Activated T-cell treated with anti-CD3 and anti-CD28 coated beads for 1 hour (primary cell): Measurements from ENCODE around the gene TCFL5.
A peak's percentile ranks its signal among the peaks of the same experiment; 100 is the strongest.

Source experiments
- DNase-seq: peaks from one replicate; pipeline ENCODE4 v3.0.0-alpha.2; 2020; ENCODE audit warnings: low read depth

TCFL5 gene

DNA sequence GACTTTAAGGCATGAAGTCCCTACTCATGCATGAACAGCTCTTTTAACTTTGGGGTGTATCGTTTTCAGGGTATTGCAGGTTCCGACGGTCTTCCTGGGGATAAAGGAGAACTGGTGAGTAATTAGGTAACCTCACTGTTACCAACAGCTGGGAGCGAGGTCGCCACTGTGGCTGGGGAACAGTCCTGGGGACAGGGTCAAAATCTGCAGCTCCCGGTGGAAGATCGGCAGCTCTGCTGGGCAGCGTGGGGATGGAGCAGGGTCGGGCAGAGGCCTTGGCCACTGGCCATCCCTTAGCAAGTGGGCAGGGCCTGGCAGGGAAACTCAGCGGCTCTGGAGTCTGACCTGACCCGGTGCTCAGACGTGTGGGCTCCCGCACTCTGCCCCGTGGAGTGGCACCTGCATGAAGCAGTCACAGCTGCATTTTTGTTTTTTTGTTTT, 28.7 kb downstream of the TCFL5 start:
- DNase-seq: no peak

DNA sequence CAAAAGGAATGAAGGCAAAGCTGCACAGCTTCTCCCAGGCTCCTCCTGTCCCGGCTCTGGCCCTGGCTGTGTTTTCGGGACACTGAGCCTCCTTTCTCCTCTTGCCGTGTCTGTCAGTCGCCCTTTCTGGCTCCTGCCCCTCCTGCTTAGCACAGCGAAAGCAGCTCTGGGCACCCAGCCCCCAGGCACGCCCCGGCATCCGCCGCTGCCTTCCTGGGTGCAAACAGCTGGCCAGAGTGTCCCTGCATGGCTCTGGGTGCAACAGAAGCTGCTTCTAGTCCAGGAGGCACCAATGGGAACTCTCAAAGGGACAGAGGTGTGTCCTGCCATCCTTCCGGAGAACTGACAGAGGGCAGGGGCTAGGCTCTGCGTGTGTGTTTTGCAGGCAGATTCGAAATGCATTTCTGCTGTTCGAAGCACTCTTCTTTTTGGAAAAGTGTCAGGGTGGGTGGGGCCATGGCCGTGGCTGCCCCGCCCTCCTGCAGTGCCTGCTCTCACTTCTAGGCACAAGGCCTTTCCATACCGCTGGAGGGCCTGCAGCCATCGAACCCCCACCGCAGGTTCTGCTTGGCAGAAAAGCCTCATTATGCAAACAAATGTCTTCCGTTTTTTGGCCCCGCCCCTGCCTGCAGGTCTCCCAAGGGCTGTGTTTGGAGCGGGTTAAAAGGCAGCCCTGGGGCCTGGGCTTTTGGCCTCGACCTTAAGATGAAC, 29.3 kb downstream of the TCFL5 start:
- no peak for DNase-seq

DNA sequence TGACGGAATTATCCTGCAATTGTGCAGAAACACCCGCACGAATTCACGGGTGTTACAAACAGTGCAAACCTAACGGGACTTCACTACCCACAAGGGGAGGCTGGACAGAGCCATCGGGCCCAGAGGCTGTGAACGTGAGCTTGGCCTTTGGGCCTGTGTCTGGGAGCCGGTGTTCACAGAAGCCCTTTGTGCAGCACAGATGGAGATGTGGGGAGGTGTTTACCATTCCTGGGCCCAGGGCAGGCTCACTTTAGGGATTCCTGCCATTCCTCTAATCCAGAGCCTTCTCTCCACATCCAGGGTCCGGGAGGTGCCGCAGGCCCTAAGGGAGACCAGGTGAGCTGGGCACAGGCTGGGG, 29.8 kb downstream of the TCFL5 start:
- no peak for DNase-seq

DNA sequence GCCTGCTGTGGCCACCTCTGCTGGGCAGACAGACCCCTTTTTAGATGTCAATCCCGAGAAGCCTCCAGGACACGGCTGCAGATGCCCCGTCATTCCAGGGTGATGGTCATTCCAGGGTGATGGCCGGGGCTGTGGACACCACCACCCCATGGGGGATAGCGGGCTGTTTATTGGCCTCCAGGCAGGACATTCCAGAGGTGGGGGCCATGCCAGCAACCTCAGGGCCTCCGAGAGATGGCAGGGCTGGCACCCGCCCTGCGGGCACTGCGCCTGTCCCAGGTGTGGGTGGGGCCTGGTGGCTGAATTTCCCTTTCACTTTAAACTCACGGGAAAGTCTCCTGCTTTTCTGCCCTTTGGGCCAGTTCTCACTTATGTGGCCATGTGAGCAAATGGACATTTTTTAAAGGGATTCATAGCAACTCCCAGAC, 30.2 kb downstream of the TCFL5 start:
- DNase-seq: no peak

DNA sequence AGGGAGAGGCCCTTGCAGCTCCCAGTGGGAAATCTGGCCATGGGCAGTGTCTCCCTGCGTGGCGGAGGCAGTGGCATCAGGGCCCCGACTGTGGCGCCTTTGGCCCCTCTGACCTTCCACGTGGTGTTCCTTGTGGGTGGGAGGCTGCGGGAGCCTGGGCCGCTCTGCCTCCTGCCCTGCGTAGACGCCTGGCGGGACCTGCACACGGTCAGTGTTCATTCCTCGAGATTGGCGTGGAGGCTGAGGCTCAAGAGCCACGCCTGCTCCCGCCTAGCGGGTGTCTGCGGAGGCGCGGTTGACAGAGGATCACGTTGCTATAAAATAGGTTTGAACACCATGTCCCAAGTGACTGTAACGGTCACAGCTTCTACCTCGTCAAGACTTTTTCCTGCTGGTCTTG, 30.8 kb downstream of the TCFL5 start:
- no peak for DNase-seq

DNA sequence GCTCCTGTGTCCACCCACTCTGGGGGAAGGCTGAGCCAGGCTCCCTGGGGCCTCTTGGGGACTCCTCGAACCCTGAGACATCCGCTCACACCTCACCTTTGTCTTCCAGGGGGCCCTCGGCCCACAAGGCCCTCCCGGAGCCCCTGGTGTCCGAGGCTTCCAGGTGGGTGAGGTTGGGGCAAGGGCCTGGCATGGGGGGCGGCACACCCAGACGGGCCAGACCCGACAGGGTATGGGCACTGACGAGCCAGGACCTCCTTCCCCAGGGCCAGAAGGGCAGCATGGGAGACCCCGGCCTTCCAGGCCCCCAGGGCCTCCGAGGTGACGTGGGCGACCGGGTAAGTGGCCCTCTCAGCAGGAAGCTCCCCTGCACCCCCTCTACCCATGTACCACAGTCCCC, 31.4 kb downstream of the TCFL5 start:
- no peak for DNase-seq

DNA sequence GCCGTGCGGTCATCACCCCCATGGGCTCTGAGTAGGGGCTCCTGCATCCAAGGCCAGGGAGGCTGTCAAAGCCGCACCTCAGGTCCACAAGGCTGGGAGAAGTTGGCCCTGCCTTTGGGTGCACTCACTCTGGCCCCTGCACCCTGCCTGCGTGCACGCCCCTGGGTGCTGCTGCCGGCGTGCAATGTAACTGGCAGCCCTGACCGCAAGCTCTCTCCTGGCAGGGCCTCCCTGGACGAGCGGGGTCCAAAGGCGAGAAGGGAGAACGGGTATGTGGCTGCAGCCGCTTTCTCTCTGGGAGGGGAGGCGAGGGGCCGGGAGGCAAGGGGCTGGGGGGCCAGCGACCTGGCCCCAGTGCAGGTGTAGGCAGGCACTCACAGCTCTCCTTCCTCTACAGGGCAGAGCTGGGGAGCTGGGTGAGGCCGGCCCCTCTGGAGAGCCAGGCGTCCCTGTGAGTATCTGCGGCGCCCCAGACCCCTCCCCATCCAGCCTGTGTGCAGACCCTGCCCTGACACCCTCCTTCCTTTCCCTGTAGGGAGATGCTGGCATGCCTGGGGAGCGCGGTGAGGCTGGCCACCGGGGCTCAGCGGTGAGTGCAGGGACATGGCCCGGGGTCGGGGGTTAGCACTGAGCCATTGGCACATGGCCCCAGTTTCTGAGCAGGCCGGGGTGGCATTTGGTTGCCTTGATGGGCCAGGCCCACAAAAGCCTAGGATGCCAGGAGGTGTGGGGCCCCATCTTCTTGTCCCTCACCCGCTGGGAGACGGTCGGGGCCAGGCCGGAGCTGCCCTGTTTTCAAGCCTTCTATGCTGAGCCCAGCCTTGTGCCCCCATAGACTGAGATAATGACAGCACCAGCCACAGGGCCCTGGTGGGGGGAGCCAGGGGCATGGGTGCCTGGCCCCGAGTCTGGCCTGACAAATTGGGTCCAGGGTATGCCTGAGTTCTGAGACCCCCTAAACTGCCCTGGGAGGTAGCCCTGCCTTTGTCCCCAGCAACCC, 32.1 kb downstream of the TCFL5 start:
- no peak for DNase-seq

DNA sequence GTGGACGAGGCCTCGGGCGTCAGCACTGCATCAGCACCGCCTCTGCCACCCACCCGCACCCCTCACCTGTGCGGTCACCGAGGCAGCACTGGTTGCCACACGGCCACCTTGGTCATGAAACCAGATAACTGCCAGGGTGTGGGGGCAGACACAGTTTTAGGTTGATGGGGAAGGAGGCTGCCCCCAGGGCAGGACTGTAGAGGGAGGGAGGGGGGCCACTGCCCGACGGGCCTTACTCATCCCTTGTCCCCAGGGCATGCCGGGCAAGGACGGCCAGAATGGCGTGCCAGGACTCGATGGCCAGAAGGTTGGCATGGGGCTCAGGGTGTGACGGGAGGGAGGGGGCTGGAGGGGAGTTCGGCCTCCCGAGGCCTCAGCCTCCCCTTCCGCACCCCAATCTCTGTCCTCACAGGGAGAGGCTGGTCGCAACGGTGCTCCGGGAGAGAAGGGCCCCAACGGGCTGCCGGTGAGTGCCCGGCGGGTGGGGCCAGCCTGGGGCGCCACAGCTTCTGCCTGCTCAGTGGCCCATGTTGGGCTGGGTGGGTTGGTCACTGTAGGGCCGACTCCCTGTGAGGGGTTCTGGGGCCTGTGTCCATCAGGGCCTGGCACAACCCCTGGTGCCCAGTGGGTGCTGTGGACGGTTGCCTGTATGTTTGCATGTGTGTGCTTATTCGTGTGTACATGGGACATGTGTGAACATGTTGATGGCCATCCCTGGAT, 33.0 kb downstream of the TCFL5 start:
- DNase-seq: no peak

DNA sequence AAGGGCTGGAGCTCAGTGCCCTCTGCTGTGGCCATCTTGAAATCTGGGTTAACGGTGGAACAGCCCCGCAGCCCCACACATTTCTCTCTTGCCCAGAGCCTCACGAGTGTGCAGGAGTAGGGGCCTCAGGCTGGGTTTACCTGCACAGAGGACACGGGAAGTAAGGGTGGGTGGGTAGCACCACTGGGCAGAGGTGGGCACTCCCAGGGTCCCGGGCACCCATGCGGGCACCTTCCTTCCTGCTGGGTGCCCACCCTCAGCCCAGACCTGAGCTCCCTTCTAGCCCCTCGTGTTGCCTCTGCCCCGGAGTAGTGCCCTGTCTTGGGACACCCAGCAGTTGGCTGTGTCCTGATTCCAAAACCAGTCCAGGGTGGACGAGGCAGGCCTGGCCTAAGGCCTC, 33.6 kb downstream of the TCFL5 start:
- no peak for DNase-seq

DNA sequence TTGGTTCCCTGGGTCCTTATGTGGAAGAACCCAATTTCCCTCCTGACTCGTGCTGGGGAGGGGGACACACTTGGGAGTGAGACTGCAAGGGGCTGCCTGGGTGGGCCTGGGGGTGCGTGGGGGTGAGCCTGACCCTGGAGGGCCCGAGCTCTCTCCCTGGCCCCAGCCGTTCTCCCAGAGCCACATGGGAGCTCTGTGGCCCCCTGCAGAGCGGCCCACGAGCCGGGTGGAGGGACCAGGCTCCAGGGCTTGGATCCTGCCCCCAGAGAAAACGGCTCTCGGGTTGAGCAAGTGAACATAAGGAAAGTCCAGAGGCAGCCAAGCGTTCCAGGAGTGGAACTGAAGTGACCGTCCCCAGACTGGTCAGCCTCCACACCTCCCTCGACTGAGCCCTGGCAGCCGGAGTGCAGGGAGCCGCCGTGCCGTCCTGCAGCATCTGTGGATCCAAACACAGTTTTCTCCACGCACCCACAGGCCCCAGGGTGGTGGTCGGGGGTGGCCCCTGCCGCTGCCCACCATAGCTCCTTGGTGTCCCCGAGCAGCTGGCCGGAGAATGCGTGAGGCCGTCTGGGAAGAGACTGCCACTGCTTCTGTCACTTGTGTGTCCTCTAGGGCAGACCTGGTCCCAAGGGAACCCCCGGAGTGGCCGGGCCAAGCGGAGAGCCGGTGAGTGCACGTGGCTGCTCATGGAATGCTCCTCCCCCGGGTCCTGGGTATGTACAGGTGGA, 34.1 kb downstream of the TCFL5 start:
- DNase-seq: no peak

DNA sequence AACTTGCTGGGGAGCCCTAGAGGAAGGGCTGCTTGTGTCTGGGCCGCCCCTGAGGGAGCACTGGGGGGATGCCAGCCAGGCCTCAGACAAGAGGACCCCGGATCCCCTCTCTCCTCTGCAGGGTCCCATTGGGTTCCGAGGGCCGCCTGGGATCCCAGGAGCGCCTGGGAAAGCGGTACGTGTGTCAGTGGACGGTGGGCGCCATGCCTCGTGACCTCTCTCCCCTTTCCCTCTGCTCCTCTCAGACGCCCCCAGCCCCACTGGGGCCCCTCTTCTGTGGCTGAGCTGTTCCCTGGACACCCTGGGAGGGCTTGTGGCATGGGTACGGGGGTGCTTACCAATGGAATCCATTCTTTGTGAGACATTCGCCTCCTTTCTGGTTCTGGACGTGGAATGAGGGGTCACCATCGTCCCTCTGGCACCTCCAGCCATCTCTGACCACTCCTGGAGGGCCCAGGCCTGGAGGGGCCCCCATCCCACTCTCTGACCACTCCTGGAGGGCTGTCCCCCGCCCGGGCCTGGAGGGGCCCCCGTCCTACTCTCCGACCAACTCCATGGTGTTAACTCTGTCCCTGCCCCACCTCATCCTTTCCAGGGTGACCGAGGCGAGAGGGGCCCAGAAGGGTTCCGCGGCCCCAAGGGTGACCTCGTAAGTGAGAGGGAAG, 34.8 kb downstream of the TCFL5 start:
- DNase-seq: no peak

DNA sequence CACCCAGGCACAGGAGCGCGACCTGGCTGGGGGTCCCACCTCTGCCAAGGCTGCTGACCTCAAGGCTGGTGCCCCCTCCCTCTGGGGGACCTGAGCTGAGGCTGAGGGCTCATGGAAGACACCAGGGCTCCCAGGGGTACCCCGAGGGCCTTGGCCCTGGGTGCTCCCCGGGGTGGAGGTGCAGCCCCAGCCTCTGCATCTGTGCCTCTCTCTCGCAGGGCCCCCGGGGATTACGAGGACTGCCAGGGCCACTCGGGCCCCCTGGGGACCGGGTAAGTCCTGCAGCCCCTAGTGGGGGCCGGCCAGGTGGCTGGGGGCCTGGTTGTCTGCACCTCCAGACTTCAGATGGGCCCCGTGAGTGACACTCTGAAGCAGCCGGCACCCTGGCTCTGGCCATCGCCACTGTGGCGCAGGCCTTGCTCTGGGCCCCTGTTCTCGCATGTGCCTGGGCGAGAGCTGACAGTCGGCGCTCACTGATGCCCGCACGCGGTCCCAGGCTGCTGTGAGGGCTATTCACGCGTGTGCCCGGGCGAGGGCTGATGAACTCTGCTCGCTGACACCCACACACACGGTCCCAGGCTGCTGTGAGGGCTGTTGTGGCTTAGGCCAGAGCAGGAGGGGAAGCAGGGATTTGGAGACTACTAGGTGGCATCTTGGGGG, 35.5 kb downstream of the TCFL5 start:
- DNase-seq: no peak

DNA sequence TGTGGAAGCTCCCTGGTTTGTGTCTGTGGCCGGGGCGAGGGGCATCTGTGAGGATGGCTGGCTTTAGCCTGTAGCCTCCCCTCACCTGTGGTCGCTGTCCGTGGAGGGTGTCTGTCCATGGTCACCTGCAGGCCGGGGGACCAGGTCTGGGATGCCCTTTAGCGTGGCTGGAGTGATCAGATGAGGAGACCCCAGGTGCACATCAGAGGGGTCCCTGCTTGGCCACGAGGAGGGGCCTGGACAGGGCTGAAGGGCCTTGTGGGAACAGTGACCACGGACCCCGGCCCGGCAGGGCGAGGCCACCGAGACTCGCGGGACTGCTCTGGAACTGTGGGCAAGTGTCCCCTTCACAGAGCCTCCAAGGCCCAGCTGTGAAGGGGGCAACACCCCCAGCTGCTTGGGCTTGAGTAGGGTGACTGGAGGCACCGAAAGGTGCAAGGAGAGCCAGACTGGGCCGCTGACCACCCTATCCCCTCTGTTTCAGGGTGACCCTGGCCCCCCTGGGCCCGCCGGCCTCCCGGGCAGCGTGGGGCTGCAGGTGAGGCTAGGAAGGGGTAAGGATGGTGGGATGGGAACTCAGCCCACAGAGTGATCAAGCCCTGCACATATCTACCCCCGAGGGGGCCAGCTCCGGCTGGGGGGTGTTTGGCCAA, 36.2 kb downstream of the TCFL5 start:
- DNase-seq: no peak

DNA sequence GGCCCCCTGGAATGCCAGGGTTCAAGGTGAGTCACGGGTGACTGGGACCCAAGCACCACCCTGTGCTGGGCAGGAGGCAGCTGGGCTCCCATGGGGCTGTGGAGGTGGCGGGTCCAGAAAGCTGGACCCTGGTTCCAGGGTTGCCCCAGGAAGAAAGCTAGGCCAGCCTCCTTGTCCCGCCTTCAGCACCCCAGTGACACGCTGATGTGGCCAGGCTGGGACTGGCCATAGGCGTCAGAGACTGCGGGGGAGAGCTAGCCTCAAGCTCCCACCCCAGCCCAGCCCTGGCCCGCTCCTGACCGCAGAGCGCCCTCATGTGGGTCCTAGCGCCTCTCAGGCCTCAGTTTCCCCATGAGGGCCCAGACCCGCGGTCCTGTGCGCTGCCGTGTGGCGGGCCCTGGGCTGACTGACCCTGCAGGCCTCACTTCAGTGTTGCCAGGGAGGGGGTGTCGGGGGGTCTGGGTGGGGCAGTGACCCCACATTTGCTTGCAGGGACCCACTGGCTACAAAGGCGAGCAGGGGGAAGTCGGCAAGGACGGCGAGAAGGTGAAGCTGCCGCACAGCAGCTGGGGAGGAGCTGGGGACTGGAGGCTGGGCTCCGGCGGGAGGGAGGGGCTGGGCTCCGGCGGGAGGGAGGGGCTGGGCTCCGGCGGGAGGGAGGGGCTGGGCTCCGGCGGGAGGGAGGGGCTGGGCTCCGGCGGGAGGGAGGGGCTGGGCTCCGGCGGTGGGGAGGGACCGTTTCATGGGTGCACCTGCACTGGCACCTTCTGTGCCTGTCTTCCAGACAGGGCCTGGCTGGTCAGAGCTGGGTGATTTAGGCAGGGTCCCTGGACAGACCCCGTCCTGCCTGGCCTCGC, 36.9 kb downstream of the TCFL5 start:
- DNase-seq: peak; percentile 26

DNA sequence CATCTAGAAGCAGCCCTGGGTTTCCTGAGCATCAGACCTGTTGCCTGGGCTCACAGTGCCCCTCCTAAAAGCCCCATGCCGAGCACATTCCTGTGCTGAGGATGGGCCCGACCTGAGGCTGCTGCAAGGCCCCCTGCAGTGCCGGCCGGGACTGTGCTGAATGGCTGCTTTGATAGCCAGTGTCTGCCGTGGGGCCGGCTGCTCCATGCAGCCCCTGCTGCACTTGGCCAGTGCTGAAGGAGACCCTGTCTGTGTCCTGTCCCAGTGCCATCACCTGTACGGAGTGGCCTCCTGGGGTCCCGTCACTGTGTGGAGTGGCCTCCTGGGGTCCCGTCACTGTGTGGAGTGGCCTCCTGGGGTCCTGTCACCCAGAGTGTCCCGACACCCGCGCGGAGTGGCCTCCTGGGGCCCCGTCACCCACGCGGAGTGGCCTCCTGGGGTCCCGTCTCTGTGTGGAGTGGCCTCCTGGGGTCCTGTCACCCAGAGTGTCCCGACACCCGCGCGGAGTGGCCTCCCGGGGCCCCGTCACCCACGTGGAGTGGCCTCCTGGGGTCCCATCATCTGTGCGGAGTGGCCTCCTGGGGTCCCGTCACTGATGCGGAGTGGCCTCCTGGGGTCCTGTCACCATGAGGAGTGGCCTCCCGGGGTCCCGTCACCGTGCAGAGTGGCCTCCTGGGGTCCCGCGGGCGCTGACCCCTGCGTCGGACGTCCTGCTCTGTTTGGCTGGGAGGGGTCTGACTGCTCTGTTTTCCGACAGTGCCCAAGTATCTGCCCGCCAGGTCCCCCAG, 37.7 kb downstream of the TCFL5 start:
- no peak for DNase-seq

DNA sequence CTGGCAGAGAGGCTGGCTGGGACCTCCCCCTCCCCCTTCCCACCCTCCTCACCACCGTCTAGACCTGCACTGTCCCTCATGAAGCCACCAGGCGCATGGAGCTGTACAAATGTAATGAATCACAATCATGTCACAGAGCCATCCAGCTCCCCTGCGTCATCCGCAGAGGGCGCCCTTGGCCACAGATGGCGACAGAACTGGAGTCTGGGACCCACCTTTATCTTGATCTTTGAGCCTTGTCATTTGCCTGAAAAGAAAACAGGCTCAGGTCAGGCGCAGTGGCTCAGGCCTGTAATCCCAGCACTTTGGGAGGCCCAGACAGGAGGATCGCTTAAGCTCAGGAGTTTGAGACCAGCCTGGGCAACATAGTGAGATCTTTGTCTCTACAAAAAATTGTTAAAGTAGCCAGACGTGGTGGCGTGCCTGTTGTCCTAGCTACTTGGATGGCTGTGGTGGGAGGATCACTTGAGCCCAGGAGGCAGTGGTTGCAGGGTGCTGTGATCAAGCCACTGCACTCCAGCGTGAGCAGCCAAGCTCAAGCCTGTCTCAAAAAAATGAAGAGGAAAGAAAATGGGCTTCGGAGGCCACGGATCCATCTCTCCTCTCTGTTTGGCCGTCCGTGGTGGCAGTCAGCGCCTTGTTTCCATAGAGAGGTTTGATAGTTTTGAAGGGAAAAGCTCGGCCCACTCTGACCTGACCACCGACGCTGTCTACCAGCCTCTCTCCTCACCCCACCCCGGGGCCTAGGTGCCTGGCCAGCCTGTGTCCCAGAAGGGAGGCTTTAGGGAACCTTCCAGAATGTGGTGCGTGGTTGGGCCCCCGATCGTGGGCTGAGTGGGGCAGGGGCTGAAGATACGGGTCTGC, 38.6 kb downstream of the TCFL5 start:
- DNase-seq: no peak

DNA sequence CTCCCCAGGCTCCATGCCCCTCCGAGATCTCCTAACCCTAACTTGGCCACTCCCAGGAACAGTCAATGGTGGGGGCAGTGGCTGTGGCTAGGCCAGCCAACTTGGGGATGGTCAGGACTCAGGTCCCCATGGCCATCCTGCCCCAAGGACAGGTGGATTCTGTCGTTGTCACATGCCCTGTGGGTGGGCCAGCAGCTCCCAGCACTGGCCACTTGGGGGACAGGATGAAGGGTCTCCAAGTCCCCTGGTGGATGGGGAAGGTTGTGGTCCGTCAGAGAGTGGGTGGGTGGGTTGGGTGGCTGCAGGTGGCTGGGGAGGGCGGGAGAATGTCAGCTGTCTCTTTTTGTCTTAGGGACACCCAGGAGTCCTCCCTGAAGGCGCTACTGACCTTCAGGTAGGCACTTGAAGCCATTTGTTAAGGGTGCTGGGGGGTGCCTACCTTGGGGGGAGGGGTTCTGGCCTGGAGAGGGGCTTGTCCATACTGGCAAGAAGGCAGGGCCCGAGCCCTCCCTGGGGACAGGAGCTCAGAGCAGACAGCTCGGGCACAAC, 39.3 kb downstream of the TCFL5 start:
- no peak for DNase-seq
